Measurements from ENCODE around the gene DSEL.
A peak's percentile ranks its signal among the peaks of the same experiment; 100 is the strongest.

DSEL gene

DNA sequence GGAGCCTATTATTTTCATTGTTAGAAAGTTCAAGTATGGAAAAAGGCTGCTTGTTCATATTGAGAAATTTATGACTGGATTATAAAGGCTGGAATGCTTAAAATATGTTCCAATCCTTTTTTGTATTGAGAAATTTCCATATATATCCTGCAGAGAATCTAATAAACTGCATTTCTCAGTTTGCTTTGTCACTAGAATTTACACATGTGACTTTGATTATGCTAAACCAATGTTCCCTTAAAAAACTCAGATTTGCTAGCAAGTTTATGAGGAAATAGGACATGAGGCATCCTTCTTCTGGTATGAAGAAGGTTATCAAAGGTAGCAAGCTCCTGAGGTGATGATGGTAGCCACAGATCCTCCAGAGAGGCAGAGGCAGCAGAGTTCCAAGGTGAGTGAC is 29.2 kb upstream of the DSEL start:
- Histone ChIP-seq H3K36me3 (ENCODE audit: control insufficient read depth, insufficient read depth, low read length) (no peaks in the 10 kb centered on the region), H3K4me1 (no peaks in the 10 kb centered on the region), H3K9ac (no peak overlapping the region), H2AFZ (no peak overlapping the region), H3K27ac (no peak overlapping the region), H3K79me2 (no peaks in the 10 kb centered on the region), H3K27me3 (ENCODE audit: control insufficient read depth, insufficient read depth, low read length) (no peaks in the 10 kb centered on the region), H3K4me3 (ENCODE audit: low read depth, low read length) (no peak overlapping the region), H3K9me3 (ENCODE audit: control insufficient read depth, low read length) (no peaks in the 10 kb centered on the region), H3K4me2 (ENCODE audit: low read length) (no peak overlapping the region)
- TF ChIP-seq CTCF (IDR thresholded peaks at IDR 0.05): no peak

GRCh38 chr18:67540559-67540958 is 24.0 kb upstream of the DSEL start:
- H2AFZ ChIP-seq: no peak overlapping the region
- H3K27ac ChIP-seq: no peak overlapping the region
- no peaks in the 10 kb centered on the region for H3K9me3 ChIP-seq (ENCODE audit: control insufficient read depth, low read length)
- no peaks in the 10 kb centered on the region for H3K4me1 ChIP-seq
- H3K36me3 ChIP-seq (ENCODE audit: control insufficient read depth, insufficient read depth, low read length): no peaks in the 10 kb centered on the region
- no peak overlapping the region for H3K4me3 ChIP-seq (ENCODE audit: low read depth, low read length)
- H3K79me2 ChIP-seq: no peaks in the 10 kb centered on the region
- no peak overlapping the region for H3K4me2 ChIP-seq (ENCODE audit: low read length)
- no peaks in the 10 kb centered on the region for H3K27me3 ChIP-seq (ENCODE audit: control insufficient read depth, insufficient read depth, low read length)
- no peak overlapping the region for H3K9ac ChIP-seq
- no peak for TF ChIP-seq CTCF (IDR thresholded peaks at IDR 0.05)

- Histone ChIP-seq H3K4me2 (ENCODE audit: low read length) (no peak overlapping the region), H3K36me3 (ENCODE audit: control insufficient read depth, insufficient read depth, low read length) (no peaks in the 10 kb centered on the region), H3K27ac (no peak overlapping the region), H3K4me3 (ENCODE audit: low read depth, low read length) (no peak overlapping the region), H3K9ac (no peak overlapping the region), H3K4me1 (no peaks in the 10 kb centered on the region), H3K9me3 (ENCODE audit: control insufficient read depth, low read length) (no peaks in the 10 kb centered on the region), H3K27me3 (ENCODE audit: control insufficient read depth, insufficient read depth, low read length) (no peaks in the 10 kb centered on the region), H3K79me2 (no peaks in the 10 kb centered on the region), H2AFZ (no peak overlapping the region)
- TF ChIP-seq CTCF (IDR thresholded peaks at IDR 0.05): no peak
Observed at GRCh38 chr18:67531929-67532328, 15.4 kb upstream of the DSEL start.

DNA sequence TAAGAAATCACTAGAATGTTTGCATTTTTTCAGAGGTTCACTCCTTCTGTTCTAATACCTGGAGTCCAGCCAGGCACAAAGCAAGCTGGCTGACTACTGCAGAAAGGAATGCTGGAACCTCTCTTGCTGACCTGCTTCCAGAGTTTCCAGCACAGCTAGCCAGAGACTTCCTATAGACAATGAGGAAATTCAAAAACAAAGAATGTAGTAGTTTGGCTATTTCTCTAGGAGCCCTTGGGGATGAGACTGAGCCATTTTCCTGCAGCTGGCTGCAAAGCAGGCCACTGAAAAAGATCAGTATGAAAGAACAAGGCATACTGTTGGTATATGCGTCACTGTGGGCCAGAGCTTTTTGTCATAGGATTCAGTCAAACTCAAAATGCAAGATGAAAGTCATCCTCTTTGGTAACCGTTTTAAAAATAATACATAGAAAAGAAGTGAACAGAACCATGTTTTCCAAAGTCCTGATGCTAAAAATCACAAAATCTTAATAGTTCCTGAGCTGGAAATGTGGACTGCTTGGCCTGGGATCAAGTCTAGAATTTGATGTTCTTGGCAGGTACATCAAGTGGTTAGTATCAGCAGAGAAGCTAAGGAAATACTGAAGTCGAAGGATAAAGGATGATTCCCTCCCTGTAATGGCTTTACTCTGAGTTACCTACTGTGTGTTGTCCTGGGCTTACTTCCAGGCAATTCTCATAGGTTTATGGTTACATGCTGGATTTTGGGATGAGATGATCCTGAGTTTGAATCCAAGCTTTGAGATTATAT is 9.0 kb upstream of the DSEL start:
- no peak for TF ChIP-seq CTCF (IDR thresholded peaks at IDR 0.05)
- Histone ChIP-seq H3K4me1 (peaks cover 4% of the 10 kb centered on the region), H3K27ac (no peak overlapping the region), H3K36me3 (ENCODE audit: control insufficient read depth, insufficient read depth, low read length) (no peaks in the 10 kb centered on the region), H3K79me2 (no peaks in the 10 kb centered on the region), H3K9ac (no peak overlapping the region), H3K9me3 (ENCODE audit: control insufficient read depth, low read length) (no peaks in the 10 kb centered on the region), H2AFZ (no peak overlapping the region), H3K4me2 (ENCODE audit: low read length) (peak overlapping the region; percentile 20), H3K4me3 (ENCODE audit: low read depth, low read length) (no peak overlapping the region), H3K27me3 (ENCODE audit: control insufficient read depth, insufficient read depth, low read length) (no peaks in the 10 kb centered on the region)

DNA sequence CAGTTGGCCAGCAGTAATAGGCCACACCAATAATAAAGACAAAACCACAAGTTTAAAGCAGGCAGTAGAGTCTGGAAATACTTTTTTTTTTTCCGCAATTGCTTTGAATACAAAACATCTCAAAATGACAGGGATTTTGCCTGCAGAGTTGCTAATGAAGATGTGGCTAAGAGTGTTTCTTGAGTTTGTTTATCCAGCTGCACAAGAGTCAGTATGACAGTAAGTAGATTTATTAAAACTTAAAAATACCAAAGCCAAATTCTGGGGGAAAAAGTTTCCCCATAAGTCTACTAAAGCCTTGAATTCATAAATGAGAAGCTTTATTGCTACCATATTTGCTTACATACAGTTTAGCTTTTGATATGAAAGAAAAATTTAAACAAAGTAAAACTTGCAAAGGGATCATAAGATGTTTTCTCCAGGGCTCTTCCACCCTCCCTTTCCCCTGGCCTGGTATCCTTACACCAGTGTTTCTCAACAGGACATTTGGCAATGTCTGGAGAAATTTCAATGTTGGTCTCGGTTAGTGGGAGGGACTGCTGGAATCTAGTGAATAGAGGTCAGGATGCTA is 3.9 kb upstream of the DSEL start:
- no peaks in the 10 kb centered on the region for H3K36me3 ChIP-seq (ENCODE audit: control insufficient read depth, insufficient read depth, low read length)
- no peak overlapping the region for H3K4me3 ChIP-seq (ENCODE audit: low read depth, low read length)
- H3K79me2 ChIP-seq: no peaks in the 10 kb centered on the region
- no peak overlapping the region for H3K4me2 ChIP-seq (ENCODE audit: low read length)
- H3K27ac ChIP-seq: no peak overlapping the region
- H3K9ac ChIP-seq: no peak overlapping the region
- no peak overlapping the region for H2AFZ ChIP-seq
- no peaks in the 10 kb centered on the region for H3K9me3 ChIP-seq (ENCODE audit: control insufficient read depth, low read length)
- no peak for TF ChIP-seq CTCF (IDR thresholded peaks at IDR 0.05)
- H3K4me1 ChIP-seq: peaks cover 2% of the 10 kb centered on the region
- H3K27me3 ChIP-seq (ENCODE audit: control insufficient read depth, insufficient read depth, low read length): no peaks in the 10 kb centered on the region

Data from parathyroid adenoma (tissue), 2 donors.